CD4-positive, CD25-positive, alpha-beta regulatory T cell (primary cell): ENCODE data around the gene MPRIP. TPM values are rescaled to one million over a fixed set of nuclear protein-coding genes. Genes with fewer than 3 reads are reported as not detected.
"Not testable (repeated sequence)": the region's sequence is repeated elsewhere in the genome, so short reads cannot be mapped to it uniquely, and the experiment has no call there.

Experiments used
- ATAC-seq, 2 donors: fragments of 150-1000 bp; cut with Tn5 transposase; one replicate each; pipeline ENCODE4 v1.10.0; 2021; ENCODE audit warnings: low read depth in 2 of 2, moderate number of reproducible peaks in 2 of 2, moderate library complexity in 1 of 2
- DNase-seq, 3 donors: peaks; one replicate each; pipeline versions ENCODE4 v3.0.0 to v3.0.0-alpha.2; 2012 to 2022; ENCODE audit warnings: mixed read lengths in 1 of 3
- H3K27ac ChIP-seq: one replicate; pipeline ENCODE4 v1.7.0; 2013; ENCODE audit warnings: mild to moderate bottlenecking, low read length; ENCODE audit not compliant: insufficient read depth, poor library complexity, severe bottlenecking
- H3K27me3 ChIP-seq: one replicate; pipeline ENCODE4 v1.7.0; 2013; ENCODE audit warnings: low read length; ENCODE audit not compliant: control insufficient read depth, insufficient read depth
- H3K36me3 ChIP-seq: one replicate; pipeline ENCODE4 v1.7.0; 2013; ENCODE audit warnings: mild to moderate bottlenecking, low read length, moderate library complexity; ENCODE audit not compliant: control insufficient read depth, insufficient read depth
- H3K4me1 ChIP-seq: 2 replicates; pipeline ENCODE4 v1.7.0; 2013; ENCODE audit warnings: mild to moderate bottlenecking, low read length; ENCODE audit not compliant: insufficient read depth, control insufficient read depth, poor library complexity, severe bottlenecking
- H3K4me3 ChIP-seq: one replicate; pipeline ENCODE4 v1.7.0; 2013; ENCODE audit warnings: low read depth, mild to moderate bottlenecking, low read length, moderate library complexity
- H3K9me3 ChIP-seq, 2 experiments: 1 replicate in 1 of 2; 2 replicates in 1 of 2; pipeline ENCODE4 v1.7.0; 2013; ENCODE audit warnings: low read length in 2 of 2, mild to moderate bottlenecking in 1 of 2, moderate library complexity in 1 of 2; ENCODE audit not compliant: control insufficient read depth in 2 of 2
- H3K27ac Mint-ChIP-seq, 3 donors: one replicate each; pipeline ENCODE4 v1.8.0; 2020 to 2022; ENCODE audit warnings: mild to moderate bottlenecking in 3 of 3, mixed read lengths in 3 of 3, moderate library complexity in 2 of 3
- H3K27me3 Mint-ChIP-seq: one replicate; pipeline ENCODE4 v1.8.0; 2022; ENCODE audit warnings: mild to moderate bottlenecking, mixed read lengths
- H3K36me3 Mint-ChIP-seq: one replicate; pipeline ENCODE4 v1.8.0; 2020; ENCODE audit warnings: mixed read lengths
- H3K4me1 Mint-ChIP-seq, 4 donors: one replicate each; pipeline ENCODE4 v1.8.0; 2020 to 2022; ENCODE audit warnings: mixed read lengths in 4 of 4, mild to moderate bottlenecking in 1 of 4
- H3K4me3 Mint-ChIP-seq, 4 donors: one replicate each; pipeline ENCODE4 v1.8.0; 2020 to 2022; ENCODE audit warnings: mild to moderate bottlenecking in 4 of 4, mixed read lengths in 4 of 4, moderate library complexity in 3 of 4
- H3K9me3 Mint-ChIP-seq, 7 donors: one replicate each; pipeline ENCODE4 v1.8.0; 2020 to 2022; ENCODE audit warnings: mixed read lengths in 7 of 7, mild to moderate bottlenecking in 3 of 7, moderate library complexity in 2 of 7
- polyA plus RNA-seq, 4 donors: library from polyadenylated mRNA; unstranded; fragments of 300-500 nt; fragmentation: Illumina TruSeq; gene quantifications; one replicate each; pipeline ENCODE4 v1.2.3, GENCODE V29; 2021
- total RNA-seq: library from RNA; stranded (reverse); gene quantifications from one replicate; pipeline ENCODE4 v1.2.3, GENCODE V29; 2022

MPRIP gene
- total and polyA plus RNA-seq, 5 donors from 2014 or later: 49.0 to 234 (median 58.0) TPM

GRCh38 chr17:17136221-17136620 is 94.0 kb downstream of the MPRIP start:
- not testable (repeated sequence) for ATAC-seq

DNA sequence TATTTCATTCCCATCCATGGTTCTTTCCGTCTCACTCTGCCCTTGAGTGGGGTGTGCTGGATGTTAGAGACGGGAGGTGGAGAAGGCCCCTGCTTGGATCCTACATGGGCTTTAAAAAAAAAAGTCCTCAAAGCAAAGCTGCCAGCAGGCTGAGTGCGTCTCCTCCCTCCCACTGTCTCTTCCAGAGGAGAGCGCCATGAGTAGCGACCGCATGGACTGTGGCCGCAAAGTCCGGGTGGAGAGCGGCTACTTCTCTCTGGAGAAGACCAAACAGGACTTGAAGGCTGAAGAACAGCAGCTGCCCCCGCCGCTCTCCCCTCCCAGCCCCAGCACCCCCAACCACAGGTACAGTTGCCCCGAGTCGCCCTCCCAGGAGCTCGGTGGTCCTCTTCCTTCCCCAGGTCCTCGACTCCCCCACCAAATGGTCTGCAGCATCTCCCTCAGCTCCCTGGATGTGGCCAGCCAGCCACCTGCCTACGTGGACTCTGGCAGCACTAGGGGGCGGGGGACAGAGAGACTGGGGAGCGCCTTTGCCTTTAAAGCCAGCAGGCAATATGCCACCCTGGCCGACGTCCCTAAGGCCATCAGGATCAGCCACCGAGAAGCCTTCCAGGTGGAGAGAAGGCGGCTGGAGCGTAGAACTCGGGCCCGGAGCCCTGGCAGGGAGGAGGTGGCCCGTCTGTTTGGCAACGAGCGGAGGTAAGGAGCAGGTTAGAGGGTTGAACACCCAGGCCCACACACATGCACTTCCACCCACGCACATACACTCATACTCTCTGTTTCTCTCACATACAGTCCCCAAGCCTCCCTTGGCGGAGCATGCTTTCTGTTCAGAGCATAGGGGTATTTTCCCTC is 95.7 kb downstream of the MPRIP start:
- Histone ChIP-seq H3K36me3 (peaks cover 51% of the 10 kb centered on the region), H3K4me3 (no peak overlapping the region), H3K9me3 (no peaks in the 10 kb centered on the region), H3K27me3 (no peaks in the 10 kb centered on the region), H3K4me1 (no peaks in the 10 kb centered on the region), H3K27ac (no peak overlapping the region)
- Mint-ChIP-seq H3K27me3 (no peaks in the 10 kb centered on the region), H3K4me1 (peaks cover 0 to 9% (median 7%) of the 10 kb centered on the region in 4 donors), H3K4me3 (no peak overlapping the region), H3K36me3 (peaks cover 11% of the 10 kb centered on the region), H3K9me3 (no peaks in the 10 kb centered on the region), H3K27ac (peak overlapping the region in 1 of 3 donors; percentile 14)
- ATAC-seq (no peak), DNase-seq (no peak)

More at GRCh38 chr17:17136221-17136620, 94.0 kb downstream of the MPRIP start:
- H3K4me3 Mint-ChIP-seq, DNase-seq, H3K9me3 Mint-ChIP-seq, H3K4me3 ChIP-seq, H3K4me1 Mint-ChIP-seq, H3K27me3 Mint-ChIP-seq, H3K36me3 Mint-ChIP-seq, H3K27me3 ChIP-seq, H3K4me1 ChIP-seq, H3K9me3 ChIP-seq, H3K27ac Mint-ChIP-seq, H3K27ac ChIP-seq: not testable (repeated sequence)
- H3K36me3 ChIP-seq: peaks cover 57% of the 10 kb centered on the region

DNA sequence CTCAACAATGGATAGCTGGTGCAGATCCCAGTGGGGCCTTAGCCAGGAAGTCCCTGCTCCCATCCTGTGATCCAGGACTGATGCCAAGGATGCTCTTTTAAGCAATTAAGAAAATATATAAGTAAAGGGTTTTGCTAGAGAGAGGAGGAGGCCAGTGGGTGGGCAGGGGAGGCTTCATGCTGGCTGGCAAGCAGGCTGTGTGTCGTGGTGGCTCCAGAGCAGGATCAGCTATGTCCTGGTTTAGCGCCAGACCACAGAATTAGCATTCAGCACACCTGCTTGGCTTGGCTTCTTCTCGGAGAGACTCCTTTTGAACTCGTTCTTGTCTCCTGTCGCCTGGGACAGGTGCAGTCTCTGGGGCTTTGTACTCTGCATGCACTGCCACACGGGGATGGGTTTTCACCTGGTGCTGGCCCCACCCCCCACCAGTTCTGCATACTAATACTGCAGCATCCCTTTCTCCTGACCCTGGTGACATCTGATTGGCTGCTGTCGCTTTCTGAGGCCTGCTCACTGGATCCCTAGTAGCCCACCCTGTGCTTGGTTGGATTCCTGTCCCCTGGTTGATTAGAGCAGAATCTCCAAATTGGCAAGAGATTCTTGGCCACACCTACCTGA is 97.8 kb downstream of the MPRIP start:
- H3K9me3 ChIP-seq: no peaks in the 10 kb centered on the region
- H3K9me3 Mint-ChIP-seq: no peaks in the 10 kb centered on the region
- no peak overlapping the region for H3K4me3 Mint-ChIP-seq
- H3K27me3 ChIP-seq: no peaks in the 10 kb centered on the region
- H3K27ac ChIP-seq: no peak overlapping the region
- H3K27ac Mint-ChIP-seq: no peak overlapping the region
- no peaks in the 10 kb centered on the region for H3K27me3 Mint-ChIP-seq
- H3K4me1 ChIP-seq: no peaks in the 10 kb centered on the region
- no peak overlapping the region for H3K4me3 ChIP-seq
- peaks cover 14% of the 10 kb centered on the region for H3K36me3 Mint-ChIP-seq
- H3K36me3 ChIP-seq: peaks cover 59% of the 10 kb centered on the region
- DNase-seq: no peak
- H3K4me1 Mint-ChIP-seq: peaks cover 0 to 9% (median 7%) of the 10 kb centered on the region in 4 donors
- ATAC-seq: no peak

DNA sequence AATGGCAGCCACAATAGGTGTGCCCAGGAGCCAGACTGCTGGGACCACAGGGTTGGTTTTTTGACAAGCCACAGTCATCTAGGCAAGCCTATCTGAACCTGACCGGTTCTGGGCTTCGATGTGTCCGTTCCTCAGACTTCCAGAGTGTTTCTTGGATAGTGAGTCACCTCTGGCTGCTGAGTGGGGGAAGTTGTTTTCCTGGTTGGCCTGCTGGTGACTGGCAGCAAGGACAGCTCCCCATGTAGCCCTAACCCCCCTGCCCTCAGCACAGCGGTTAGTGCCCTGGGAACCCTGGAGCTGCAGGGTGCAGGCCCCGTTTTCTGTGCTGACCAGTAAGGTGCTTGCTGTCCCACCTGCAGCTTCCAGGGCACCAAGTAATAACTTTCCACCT is 98.3 kb downstream of the MPRIP start:
- Mint-ChIP-seq H3K9me3 (no peaks in the 10 kb centered on the region), H3K27me3 (no peaks in the 10 kb centered on the region), H3K27ac (no peak overlapping the region), H3K36me3 (peaks cover 17% of the 10 kb centered on the region), H3K4me1 (peaks cover 0 to 9% (median 6%) of the 10 kb centered on the region in 4 donors), H3K4me3 (no peak overlapping the region)
- Histone ChIP-seq H3K27me3 (no peaks in the 10 kb centered on the region), H3K27ac (no peak overlapping the region), H3K4me3 (no peak overlapping the region), H3K9me3 (no peaks in the 10 kb centered on the region), H3K36me3 (peaks cover 62% of the 10 kb centered on the region), H3K4me1 (no peaks in the 10 kb centered on the region)
- DNase-seq (no peak), ATAC-seq (no peak)

GRCh38 chr17:17141279-17141678 is 99.0 kb downstream of the MPRIP start:
- Mint-ChIP-seq H3K36me3 (peaks cover 17% of the 10 kb centered on the region), H3K27ac (peak overlapping the region in 1 of 3 donors; percentile 86), H3K4me3 (no peak overlapping the region), H3K4me1 (peaks cover 0 to 9% (median 6%) of the 10 kb centered on the region in 4 donors), H3K9me3 (no peaks in the 10 kb centered on the region), H3K27me3 (no peaks in the 10 kb centered on the region)
- Histone ChIP-seq H3K4me1 (no peaks in the 10 kb centered on the region), H3K36me3 (peaks cover 63% of the 10 kb centered on the region), H3K9me3 (no peaks in the 10 kb centered on the region), H3K27me3 (no peaks in the 10 kb centered on the region), H3K4me3 (no peak overlapping the region), H3K27ac (no peak overlapping the region)
- ATAC-seq (no peak), DNase-seq (no peak)

DNA sequence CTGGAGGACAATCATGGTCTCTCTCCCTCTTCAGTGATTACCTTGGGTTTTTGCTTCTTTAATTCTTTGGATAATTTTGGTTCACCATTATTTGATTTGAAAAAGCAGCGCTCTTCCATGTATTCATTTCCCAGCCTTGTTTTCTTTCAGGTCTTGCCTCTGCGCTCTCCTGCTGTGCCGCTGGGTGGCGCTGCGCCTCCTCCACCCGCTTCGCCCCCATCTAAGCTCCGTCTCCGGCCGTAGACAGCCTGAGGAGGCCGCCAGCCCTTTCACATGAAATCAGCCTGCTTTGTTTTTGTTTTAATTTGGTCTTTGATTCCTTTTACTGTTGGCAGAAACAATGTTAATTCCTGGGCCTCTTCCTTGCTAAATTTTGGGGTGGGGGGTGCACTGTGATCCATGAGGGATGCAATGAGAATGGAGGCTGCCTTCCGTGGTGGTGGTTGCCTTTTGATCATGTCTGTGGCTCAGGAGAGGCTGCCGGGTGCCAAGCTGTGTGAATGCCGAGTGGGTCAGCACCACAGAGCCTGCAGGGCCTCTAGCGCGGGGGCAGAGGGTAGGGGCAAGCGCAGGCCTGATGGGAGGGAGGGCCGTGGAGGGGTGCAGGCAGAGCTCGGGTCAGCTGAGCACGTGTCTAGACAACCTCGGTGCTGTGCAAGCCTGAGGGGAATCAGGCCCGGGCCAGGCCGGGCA is 99.7 kb downstream of the MPRIP start:
- H3K4me1 Mint-ChIP-seq: peaks cover 0 to 9% (median 6%) of the 10 kb centered on the region in 4 donors
- no peaks in the 10 kb centered on the region for H3K4me1 ChIP-seq
- peak overlapping the region in 1 of 4 donors; percentile 0 for H3K4me3 Mint-ChIP-seq
- no peak overlapping the region for H3K27ac ChIP-seq
- H3K36me3 ChIP-seq: peaks cover 64% of the 10 kb centered on the region
- H3K27me3 Mint-ChIP-seq: no peaks in the 10 kb centered on the region
- no peaks in the 10 kb centered on the region for H3K9me3 ChIP-seq
- H3K27ac Mint-ChIP-seq: peak overlapping the region; percentile 66 to 86 (median 74)
- H3K9me3 Mint-ChIP-seq: no peaks in the 10 kb centered on the region
- DNase-seq (peak; percentile 37 to 60 (median 57)), ATAC-seq (peak in 1 of 2 donors; percentile 52)
- H3K4me3 ChIP-seq: no peak overlapping the region
- H3K36me3 Mint-ChIP-seq: peaks cover 17% of the 10 kb centered on the region
- no peaks in the 10 kb centered on the region for H3K27me3 ChIP-seq

DNA sequence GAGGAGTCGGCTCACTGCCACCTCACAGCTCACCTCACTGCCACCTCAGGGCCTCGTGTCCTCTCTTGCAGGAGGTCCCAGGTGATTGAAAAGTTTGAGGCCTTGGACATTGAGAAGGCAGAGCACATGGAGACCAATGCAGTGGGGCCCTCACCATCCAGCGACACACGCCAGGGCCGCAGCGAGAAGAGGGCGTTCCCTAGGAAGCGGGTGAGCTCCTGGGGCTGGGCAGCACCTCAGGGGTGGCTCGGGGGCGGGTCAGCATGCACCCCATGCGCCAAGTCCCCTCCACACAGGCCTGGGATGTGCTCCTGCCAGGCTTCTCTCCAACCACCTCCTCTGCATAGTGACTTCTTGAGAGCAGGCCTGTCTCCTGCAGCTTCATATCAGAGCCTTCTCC is 100.3 kb downstream of the MPRIP start:
- H3K36me3 Mint-ChIP-seq: peaks cover 19% of the 10 kb centered on the region
- H3K4me3 ChIP-seq: no peak overlapping the region
- no peaks in the 10 kb centered on the region for H3K27me3 Mint-ChIP-seq
- H3K4me3 Mint-ChIP-seq: no peak overlapping the region
- DNase-seq (no peak), ATAC-seq (no peak)
- peak overlapping the region in 2 of 3 donors; percentile 74 to 86 for H3K27ac Mint-ChIP-seq
- H3K27me3 ChIP-seq: no peaks in the 10 kb centered on the region
- H3K36me3 ChIP-seq: peaks cover 66% of the 10 kb centered on the region
- H3K4me1 Mint-ChIP-seq: peaks cover 0 to 9% (median 6%) of the 10 kb centered on the region in 4 donors
- H3K27ac ChIP-seq: no peak overlapping the region
- no peaks in the 10 kb centered on the region for H3K9me3 Mint-ChIP-seq
- H3K9me3 ChIP-seq: no peaks in the 10 kb centered on the region
- H3K4me1 ChIP-seq: no peaks in the 10 kb centered on the region
